Uterus (tissue), 2 donors: Measurements from ENCODE around the gene LPGAT1.

Source experiments
- POLR2A ChIP-seq, 2 donors: fragments of 450-650 bp; IDR thresholded peaks; one replicate each; pipeline ENCODE4 v1.6.1; 2016; ENCODE audit warnings: antibody characterized with exemption in 2 of 2, mild to moderate bottlenecking in 1 of 2, moderate library complexity in 1 of 2
- TF ChIP-seq, protein P1 (sequence below), 4 experiments: fragments of 200-600 bp in 2 of 4; fragments of 450-650 bp in 2 of 4; sonication (generic) in 2 of 4; IDR thresholded peaks; one replicate each; pipeline ENCODE4 v1.5.1; 2016 to 2019; ENCODE audit warnings: antibody characterized with exemption in 4 of 4, mild to moderate bottlenecking in 2 of 4, moderate library complexity in 1 of 4

DNA sequence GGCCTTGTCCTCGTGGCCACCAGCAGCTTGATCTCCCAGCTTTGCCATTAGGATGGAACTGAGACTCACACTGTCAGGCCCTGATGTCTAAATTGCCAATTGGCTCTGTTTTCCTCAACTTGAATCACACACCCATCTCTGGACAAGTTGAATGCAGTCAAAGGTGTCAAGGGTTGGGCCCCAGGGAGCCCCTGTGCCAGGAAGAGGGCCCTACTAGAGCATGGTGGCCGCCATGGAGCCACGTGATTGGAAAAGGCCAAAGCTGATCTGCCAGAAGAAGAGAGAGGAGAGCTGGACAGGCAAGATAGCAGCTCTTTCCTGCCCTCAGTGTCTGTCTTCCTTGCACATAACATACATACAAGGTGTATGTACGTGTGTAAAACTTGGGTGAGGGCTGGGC is 100.2 kb downstream of the LPGAT1 start:
- no peak for TF ChIP-seq POLR2A (IDR thresholded peaks at IDR 0.05)
- TF ChIP-seq, protein P1, sequence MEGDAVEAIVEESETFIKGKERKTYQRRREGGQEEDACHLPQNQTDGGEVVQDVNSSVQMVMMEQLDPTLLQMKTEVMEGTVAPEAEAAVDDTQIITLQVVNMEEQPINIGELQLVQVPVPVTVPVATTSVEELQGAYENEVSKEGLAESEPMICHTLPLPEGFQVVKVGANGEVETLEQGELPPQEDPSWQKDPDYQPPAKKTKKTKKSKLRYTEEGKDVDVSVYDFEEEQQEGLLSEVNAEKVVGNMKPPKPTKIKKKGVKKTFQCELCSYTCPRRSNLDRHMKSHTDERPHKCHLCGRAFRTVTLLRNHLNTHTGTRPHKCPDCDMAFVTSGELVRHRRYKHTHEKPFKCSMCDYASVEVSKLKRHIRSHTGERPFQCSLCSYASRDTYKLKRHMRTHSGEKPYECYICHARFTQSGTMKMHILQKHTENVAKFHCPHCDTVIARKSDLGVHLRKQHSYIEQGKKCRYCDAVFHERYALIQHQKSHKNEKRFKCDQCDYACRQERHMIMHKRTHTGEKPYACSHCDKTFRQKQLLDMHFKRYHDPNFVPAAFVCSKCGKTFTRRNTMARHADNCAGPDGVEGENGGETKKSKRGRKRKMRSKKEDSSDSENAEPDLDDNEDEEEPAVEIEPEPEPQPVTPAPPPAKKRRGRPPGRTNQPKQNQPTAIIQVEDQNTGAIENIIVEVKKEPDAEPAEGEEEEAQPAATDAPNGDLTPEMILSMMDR (IDR thresholded peaks at IDR 0.05) = no peak
